WTC11 (cell line): ENCODE measurements around the gene USF1. TPM values are rescaled to one million over a fixed set of nuclear protein-coding genes. Genes with fewer than 3 reads are reported as not detected.

Source experiments
- ATAC-seq: fragments of 200-7000 bp; cut with Tn5 transposase; 2 replicates; pipeline ENCODE4 v1.10.0; 2021; ENCODE audit warnings: mild to moderate bottlenecking, moderate library complexity
- CTCF ChIA-PET: fragments of 300-600 bp; sonication (Branson Sonifier 250); formaldehyde crosslinking; loops from one replicate; lab custom pipeline; 2021; ENCODE audit warnings: antibody characterized with exemption; lab: Charles Lee
- POLR2A ChIA-PET: fragments of 350-600 bp; sonication (Branson Sonifier 250); formaldehyde crosslinking; loops from one replicate; lab custom pipeline; 2021; ENCODE audit warnings: antibody characterized with exemption; lab: Charles Lee
- DNase-seq: peaks from one replicate; pipeline ENCODE4 v3.0.0; 2021; ENCODE audit warnings: low spot score
- H3K27ac Mint-ChIP-seq: 2 replicates; pipeline ENCODE4 v1.8.0; 2021; ENCODE audit warnings: mixed read lengths
- H3K27me3 Mint-ChIP-seq: 2 replicates; pipeline ENCODE4 v1.8.0; 2021; ENCODE audit warnings: low read depth, mild to moderate bottlenecking, moderate library complexity, mixed read lengths
- H3K36me3 Mint-ChIP-seq: 2 replicates; pipeline ENCODE4 v1.8.0; 2021; ENCODE audit warnings: mixed read lengths
- H3K4me1 Mint-ChIP-seq: 2 replicates; pipeline ENCODE4 v1.8.0; 2022; ENCODE audit warnings: mixed read lengths
- H3K4me3 Mint-ChIP-seq: 2 replicates; pipeline ENCODE4 v1.8.0; 2021; ENCODE audit warnings: mild to moderate bottlenecking, moderate library complexity, mixed read lengths
- H3K9me3 Mint-ChIP-seq: 2 replicates; pipeline ENCODE4 v1.8.0; 2021; ENCODE audit warnings: mixed read lengths
- ARID4B ChIP-seq: sonication (generic); formaldehyde crosslinking; IDR thresholded peaks from 2 replicates; pipeline ENCODE4 v1.8.0; 2023; ENCODE audit warnings: missing genetic modification reagents, mild to moderate bottlenecking, borderline replicate concordance
- ATF2 ChIP-seq: sonication (generic); formaldehyde crosslinking; IDR thresholded peaks from 2 replicates; pipeline ENCODE4 v1.8.1; 2022; ENCODE audit warnings: low read depth, missing genetic modification reagents, borderline replicate concordance
- CREB1 ChIP-seq: sonication (generic); formaldehyde crosslinking; IDR thresholded peaks from 2 replicates; pipeline ENCODE4 v1.8.0; 2023; ENCODE audit warnings: mild to moderate bottlenecking, missing genetic modification reagents
- ETV6 ChIP-seq: sonication (generic); formaldehyde crosslinking; IDR thresholded peaks from 2 replicates; pipeline ENCODE4 v1.8.1; 2022; ENCODE audit warnings: mild to moderate bottlenecking, missing genetic modification reagents
- FOXK1 ChIP-seq: sonication (generic); formaldehyde crosslinking; IDR thresholded peaks from 2 replicates; pipeline ENCODE4 v1.8.0; 2022; ENCODE audit warnings: mild to moderate bottlenecking, moderate library complexity, missing genetic modification reagents
- HMGXB4 ChIP-seq: sonication (generic); formaldehyde crosslinking; IDR thresholded peaks from 2 replicates; pipeline ENCODE4 v1.8.1; 2023; ENCODE audit warnings: mild to moderate bottlenecking, moderate library complexity, missing genetic modification reagents
- JUN ChIP-seq: sonication (generic); formaldehyde crosslinking; IDR thresholded peaks from 2 replicates; pipeline ENCODE4 v1.8.0; 2023; ENCODE audit warnings: mild to moderate bottlenecking, missing genetic modification reagents
- MXD4 ChIP-seq: fragments of 250-450 bp; sonication (Bioruptor Pico); IDR thresholded peaks from 2 replicates; pipeline ENCODE4 v1.8.0; 2021; ENCODE audit warnings: mild to moderate bottlenecking, moderate library complexity, borderline replicate concordance
- PRRX2 ChIP-seq: fragments of 250-450 bp; sonication (Bioruptor Pico); IDR thresholded peaks from 2 replicates; pipeline ENCODE4 v1.8.0; 2021; ENCODE audit warnings: mild to moderate bottlenecking
- RORB ChIP-seq: fragments of 250-450 bp; sonication (Bioruptor Pico); IDR thresholded peaks from 2 replicates; pipeline ENCODE4 v1.9.0; 2021; ENCODE audit warnings: mild to moderate bottlenecking
- SMAD3 ChIP-seq: sonication (generic); formaldehyde crosslinking; IDR thresholded peaks from 2 replicates; pipeline ENCODE4 v1.8.0; 2022; ENCODE audit warnings: missing genetic modification reagents, mild to moderate bottlenecking, borderline replicate concordance
- TCF7 ChIP-seq: sonication (generic); formaldehyde crosslinking; IDR thresholded peaks from 2 replicates; pipeline ENCODE4 v1.8.0; 2022; ENCODE audit warnings: mild to moderate bottlenecking, low read depth, missing genetic modification reagents, moderate library complexity
- TEAD4 ChIP-seq: sonication (generic); formaldehyde crosslinking; IDR thresholded peaks from 2 replicates; pipeline ENCODE4 v1.8.0; 2022; ENCODE audit warnings: mild to moderate bottlenecking, missing genetic modification reagents
- ZNF219 ChIP-seq: sonication (generic); formaldehyde crosslinking; IDR thresholded peaks from 2 replicates; pipeline ENCODE4 v1.8.0; 2023; ENCODE audit warnings: missing genetic modification reagents, mild to moderate bottlenecking, borderline replicate concordance
- ZNF396 ChIP-seq: fragments of 250-450 bp; sonication (Bioruptor Pico); IDR thresholded peaks from 2 replicates; pipeline ENCODE4 v1.8.0; 2021; ENCODE audit warnings: mild to moderate bottlenecking, moderate library complexity, borderline replicate concordance
- ZNF416 ChIP-seq: fragments of 250-450 bp; sonication (Bioruptor Pico); IDR thresholded peaks from 2 replicates; pipeline ENCODE4 v1.9.0; 2021; ENCODE audit warnings: mild to moderate bottlenecking, inconsistent platforms
- total RNA-seq: library from RNA; stranded (reverse); gene quantifications from 3 replicates; pipeline ENCODE4 v1.2.3, GENCODE V29; 2021
- TF ChIP-seq, protein P1 (sequence below): fragments of 250-450 bp; sonication (Bioruptor Pico); IDR thresholded peaks from 2 replicates; pipeline ENCODE4 v1.9.0; 2021; ENCODE audit warnings: mild to moderate bottlenecking
- TF ChIP-seq, protein P2 (sequence below): sonication (generic); formaldehyde crosslinking; IDR thresholded peaks from 2 replicates; pipeline ENCODE4 v1.8.1; 2023; ENCODE audit warnings: mild to moderate bottlenecking, missing genetic modification reagents, moderate library complexity
- TF ChIP-seq, protein P3 (sequence below): fragments of 250-450 bp; sonication (Bioruptor Pico); conservative IDR thresholded peaks from 2 replicates; pipeline ENCODE4 v1.9.0; 2021; ENCODE audit warnings: mild to moderate bottlenecking
- TF ChIP-seq, protein P4 (sequence below): fragments of 250-450 bp; sonication (Bioruptor Pico); IDR thresholded peaks from 2 replicates; pipeline ENCODE4 v1.9.0; 2021; ENCODE audit warnings: mild to moderate bottlenecking, borderline replicate concordance

The USF1 gene
- total RNA-seq, 1 experiment from 2014 or later = 65.6 TPM

DNA sequence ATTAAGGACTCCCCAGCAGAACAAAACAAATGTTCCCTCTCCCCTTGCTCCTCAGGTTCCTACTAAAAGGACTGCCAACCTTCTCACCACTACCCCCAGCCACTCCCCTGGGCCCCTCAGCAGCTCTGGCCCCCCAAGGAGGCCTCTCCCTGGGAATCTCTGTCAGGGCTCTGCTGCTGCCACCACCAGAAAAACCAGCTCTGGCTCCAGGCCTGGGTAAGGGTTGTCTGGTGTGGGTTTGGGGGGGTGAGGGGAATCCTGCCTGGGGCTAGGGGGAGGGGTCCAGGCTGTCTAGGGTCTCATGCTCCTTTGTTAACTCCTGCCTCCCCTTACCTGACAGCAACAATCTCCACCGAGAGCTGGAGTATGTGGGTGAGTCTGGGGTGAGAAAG lies 38.8 kb upstream of the USF1 start:
- Mint-ChIP-seq H3K4me3 (no peak overlapping the region), H3K27me3 (no peaks in the 10 kb centered on the region; the same call in 1 of the 2 replicates), H3K4me1 (peaks cover 45% of the 10 kb centered on the region), H3K36me3 (no peaks in the 10 kb centered on the region), H3K27ac (no peak overlapping the region), H3K9me3 (no peaks in the 10 kb centered on the region)
- ATAC-seq (no peak), DNase-seq (no peak)
- TF ChIP-seq, protein P1, sequence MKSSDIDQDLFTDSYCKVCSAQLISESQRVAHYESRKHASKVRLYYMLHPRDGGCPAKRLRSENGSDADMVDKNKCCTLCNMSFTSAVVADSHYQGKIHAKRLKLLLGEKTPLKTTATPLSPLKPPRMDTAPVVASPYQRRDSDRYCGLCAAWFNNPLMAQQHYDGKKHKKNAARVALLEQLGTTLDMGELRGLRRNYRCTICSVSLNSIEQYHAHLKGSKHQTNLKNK (CRISPR knock-in tag) = no peak
- no peak for TF ChIP-seq ZNF219 (CRISPR knock-in tag)
- TF ChIP-seq ATF2 (CRISPR knock-in tag) = no peak
- TF ChIP-seq ZNF416 (CRISPR knock-in tag) = no peak
- TF ChIP-seq, protein P2, sequence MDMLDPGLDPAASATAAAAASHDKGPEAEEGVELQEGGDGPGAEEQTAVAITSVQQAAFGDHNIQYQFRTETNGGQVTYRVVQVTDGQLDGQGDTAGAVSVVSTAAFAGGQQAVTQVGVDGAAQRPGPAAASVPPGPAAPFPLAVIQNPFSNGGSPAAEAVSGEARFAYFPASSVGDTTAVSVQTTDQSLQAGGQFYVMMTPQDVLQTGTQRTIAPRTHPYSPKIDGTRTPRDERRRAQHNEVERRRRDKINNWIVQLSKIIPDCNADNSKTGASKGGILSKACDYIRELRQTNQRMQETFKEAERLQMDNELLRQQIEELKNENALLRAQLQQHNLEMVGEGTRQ (CRISPR knock-in tag) = no peak
- TF ChIP-seq, protein P3, sequence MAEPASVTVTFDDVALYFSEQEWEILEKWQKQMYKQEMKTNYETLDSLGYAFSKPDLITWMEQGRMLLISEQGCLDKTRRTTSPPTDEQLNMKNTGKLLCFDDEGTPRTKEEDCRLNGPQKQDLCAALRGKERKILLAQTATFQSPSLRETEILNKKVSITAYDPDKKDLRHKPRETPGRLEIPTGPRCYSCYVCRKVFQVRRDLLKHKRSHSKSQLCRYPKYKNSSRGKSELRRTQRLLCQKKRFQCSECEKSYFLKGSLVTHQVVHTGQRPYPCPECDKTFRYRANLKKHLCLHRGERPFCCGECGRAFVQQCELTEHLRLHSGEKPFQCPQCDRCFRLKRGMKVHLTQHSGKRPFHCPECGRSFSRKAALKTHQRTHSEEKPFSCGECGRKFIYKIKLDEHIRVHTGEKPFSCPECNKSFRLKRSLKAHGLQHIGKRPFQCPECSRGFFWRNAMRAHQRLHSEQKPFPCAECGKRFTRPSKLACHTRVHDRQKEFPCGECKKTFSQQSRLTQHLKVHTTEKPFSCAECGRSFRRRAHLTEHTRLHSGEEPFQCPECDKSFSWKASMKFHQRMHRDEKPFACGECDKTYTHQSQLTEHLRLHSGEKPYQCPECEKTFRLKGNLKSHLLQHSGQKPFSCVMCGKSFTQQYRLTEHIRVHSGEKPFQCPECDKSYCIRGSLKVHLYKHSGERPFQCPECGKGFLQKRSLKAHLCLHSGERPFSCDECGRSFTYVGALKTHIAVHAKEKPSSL (CRISPR knock-in tag) = no peak
- no peak for TF ChIP-seq TCF7 (CRISPR knock-in tag)
- TF ChIP-seq PRRX2 = no peak
- no peak for TF ChIP-seq MXD4 (CRISPR knock-in tag)
- no peak for TF ChIP-seq JUN
- TF ChIP-seq TEAD4 = no peak
- TF ChIP-seq FOXK1 = no peak
- no peak for TF ChIP-seq RORB (CRISPR knock-in tag)
- no peak for TF ChIP-seq ETV6 (CRISPR knock-in tag)
- TF ChIP-seq CREB1 = no peak
- TF ChIP-seq HMGXB4 (CRISPR knock-in tag) = no peak
- no peak for TF ChIP-seq ZNF396 (CRISPR knock-in tag)
- TF ChIP-seq, protein P4, sequence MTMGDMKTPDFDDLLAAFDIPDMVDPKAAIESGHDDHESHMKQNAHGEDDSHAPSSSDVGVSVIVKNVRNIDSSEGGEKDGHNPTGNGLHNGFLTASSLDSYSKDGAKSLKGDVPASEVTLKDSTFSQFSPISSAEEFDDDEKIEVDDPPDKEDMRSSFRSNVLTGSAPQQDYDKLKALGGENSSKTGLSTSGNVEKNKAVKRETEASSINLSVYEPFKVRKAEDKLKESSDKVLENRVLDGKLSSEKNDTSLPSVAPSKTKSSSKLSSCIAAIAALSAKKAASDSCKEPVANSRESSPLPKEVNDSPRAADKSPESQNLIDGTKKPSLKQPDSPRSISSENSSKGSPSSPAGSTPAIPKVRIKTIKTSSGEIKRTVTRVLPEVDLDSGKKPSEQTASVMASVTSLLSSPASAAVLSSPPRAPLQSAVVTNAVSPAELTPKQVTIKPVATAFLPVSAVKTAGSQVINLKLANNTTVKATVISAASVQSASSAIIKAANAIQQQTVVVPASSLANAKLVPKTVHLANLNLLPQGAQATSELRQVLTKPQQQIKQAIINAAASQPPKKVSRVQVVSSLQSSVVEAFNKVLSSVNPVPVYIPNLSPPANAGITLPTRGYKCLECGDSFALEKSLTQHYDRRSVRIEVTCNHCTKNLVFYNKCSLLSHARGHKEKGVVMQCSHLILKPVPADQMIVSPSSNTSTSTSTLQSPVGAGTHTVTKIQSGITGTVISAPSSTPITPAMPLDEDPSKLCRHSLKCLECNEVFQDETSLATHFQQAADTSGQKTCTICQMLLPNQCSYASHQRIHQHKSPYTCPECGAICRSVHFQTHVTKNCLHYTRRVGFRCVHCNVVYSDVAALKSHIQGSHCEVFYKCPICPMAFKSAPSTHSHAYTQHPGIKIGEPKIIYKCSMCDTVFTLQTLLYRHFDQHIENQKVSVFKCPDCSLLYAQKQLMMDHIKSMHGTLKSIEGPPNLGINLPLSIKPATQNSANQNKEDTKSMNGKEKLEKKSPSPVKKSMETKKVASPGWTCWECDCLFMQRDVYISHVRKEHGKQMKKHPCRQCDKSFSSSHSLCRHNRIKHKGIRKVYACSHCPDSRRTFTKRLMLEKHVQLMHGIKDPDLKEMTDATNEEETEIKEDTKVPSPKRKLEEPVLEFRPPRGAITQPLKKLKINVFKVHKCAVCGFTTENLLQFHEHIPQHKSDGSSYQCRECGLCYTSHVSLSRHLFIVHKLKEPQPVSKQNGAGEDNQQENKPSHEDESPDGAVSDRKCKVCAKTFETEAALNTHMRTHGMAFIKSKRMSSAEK (CRISPR knock-in tag) = no peak
- no peak for TF ChIP-seq ARID4B (CRISPR knock-in tag)
- TF ChIP-seq SMAD3 = no peak
- ChIA-PET CTCF (interaction anchor here (0.5 to 4.0 kb wide), 3 partner anchors 13 to 94 kb away, joined by 5 to 24 read pairs (median 7); partner anchors contain the start of gene KLHDC9), POLR2A (interaction anchor here (0.6 kb wide), 1 partner anchor 206 kb away, joined by 3 read pairs; no protein-coding TSS in a partner anchor)
